ENCODE results near the gene FAM111B.

GRCh38 chr11:59144579-59145345 lies 37.7 kb downstream of the FAM111B start:
- TF ChIP-seq CTCF (IDR thresholded peaks at IDR 0.05) = no peak
- no peak for TF ChIP-seq POLR2A (IDR thresholded peaks at IDR 0.05)
